Measurements from ENCODE around the gene TMEM204.
A peak's percentile ranks its signal among the peaks of the same experiment; 100 is the strongest.

The TMEM204 gene

DNA sequence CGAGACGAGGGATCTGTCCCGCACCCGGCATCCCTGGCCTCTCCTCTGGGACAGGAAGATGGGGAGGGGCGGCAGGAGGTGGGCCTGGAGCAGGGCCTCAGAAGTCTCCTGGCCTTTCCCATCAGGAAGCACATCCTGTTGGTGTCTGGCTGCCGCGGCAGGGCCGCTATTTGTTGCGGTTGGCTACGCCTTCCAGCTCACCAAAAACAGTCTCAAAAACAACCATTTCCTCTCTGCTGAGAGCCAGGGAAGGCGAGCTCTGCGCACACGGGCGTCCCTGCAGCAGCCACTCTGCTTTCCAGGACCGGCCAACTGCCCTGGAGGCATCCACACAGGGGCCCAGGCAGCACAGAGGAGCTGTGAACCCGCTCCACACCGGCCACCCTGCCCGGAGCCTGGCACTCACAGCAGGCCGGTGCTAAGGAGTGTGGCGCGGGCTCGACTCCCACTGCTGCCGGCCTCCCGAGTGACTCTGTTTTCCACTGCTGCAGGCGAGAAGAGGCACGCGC is at the start of gene TMEM204:
Gene TMEM204, plus strand, starts transcription at position 224 of the 509 bp plus-strand sequence. CDS start 610 bp downstream, outside the sequence.
- DNase-seq (ENCODE audit: low spot score), result peak; percentile 47

DNA sequence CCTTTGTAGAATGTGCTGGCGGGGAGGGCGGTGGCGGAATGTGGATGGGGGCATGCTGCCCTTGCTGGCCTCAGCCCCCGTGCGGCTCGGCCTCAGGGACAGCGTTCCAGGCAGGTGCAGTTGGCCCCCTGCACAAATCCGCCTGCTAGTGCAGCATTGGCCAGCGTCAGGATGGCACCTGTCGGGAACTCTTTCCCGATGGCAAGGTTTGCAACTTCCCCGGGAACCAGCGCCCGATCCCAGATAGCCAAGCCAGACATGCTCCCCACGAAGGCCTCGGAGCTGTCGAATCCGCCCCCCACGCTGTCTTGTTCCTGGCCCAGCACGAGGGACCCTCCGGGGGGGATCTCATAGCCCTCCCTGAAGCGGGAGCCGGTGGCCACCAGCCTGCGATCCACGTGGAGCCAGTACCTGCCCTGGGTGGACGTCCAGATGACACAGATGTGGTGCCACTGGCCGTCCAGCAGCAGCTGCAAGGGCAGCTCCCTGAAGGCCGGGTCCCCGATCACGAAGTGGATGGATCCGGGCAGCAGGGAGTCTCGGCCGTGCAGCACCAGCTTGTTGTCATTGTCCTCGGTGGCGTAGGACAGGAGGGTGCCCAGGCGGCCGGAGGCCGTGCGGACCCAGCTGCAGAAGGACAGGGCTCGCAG is 47.5 kb upstream of the TMEM204 start:
- no peak for DNase-seq (ENCODE audit: low spot score)

DNA sequence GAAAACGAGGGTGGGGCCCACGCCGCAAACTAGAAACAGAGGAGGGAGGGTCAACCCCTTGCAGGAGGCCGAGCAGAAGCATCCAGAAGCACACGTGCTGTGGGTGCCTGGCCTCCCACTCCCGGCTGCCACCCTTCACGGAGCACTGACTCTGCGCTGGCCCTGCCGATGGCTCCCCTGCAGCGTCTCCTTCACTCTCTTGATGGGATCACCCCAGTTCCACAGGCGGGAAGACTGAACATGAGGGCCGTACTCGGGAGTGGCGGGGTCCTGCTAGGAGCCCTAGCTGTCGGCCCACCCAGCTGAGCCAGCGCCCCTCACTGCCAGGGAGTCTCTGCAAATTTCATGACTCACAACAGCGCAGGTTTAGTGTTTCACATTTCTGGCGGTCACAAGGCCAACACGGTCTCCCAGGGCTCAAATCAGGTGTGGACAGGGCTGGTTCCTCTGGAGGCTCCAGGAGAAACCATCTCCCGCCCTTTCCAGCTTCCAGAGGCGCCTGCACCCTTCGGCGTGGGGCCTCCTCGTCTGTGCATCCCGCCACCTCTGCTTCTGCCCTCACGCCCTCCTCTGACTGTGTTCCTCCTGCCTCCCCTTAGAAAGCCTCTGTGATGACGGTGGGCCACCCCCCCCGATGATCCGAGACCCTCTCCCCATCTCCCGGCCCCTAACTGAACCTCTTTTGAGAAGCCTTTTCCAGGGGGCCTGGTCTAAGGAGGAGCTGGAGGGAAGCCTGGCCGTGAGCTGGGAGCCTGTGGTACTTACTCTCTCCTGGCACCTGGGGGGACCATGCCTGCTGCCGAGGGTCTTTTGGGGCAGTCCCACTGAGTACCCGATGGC is 46.7 kb upstream of the TMEM204 start:
- DNase-seq (ENCODE audit: low spot score), result no peak

DNA sequence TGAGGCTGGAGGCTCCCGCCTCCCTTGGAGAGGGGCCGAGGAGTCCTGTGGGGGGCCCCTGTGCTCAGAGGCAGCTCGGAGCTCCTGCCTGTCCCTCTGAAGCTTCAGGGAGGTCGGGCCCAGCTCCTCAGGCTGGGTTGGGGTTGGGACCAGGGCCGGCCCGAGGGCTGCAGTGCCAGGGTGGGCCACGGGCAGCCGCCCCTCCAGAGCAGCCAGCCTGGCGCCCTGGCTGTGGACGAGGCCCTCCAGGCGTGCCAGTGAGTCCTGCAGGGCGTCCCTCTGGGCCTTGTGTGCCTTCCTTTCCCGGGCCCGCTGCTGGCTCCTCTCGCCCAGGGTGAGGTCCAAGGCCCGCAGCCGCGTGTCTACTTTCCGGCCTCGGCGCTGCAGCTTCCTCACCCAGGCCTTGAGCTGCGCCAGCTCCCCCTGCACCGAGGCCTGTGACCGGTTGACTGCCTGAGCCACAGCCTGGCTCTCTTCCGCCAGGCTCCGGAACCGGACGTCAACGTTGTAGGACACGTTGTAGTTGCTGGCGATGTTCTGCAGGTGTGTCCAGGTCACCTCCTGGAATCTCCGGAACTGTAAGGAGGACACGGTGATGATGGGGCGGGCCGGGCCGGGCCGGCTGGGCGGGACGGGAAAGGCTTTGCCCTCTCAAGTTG is 45.9 kb upstream of the TMEM204 start:
- DNase-seq (ENCODE audit: low spot score), result no peak

- no peak for DNase-seq (ENCODE audit: low spot score)
Observed at GRCh38 chr16:1488054-1488601, 45.3 kb upstream of the TMEM204 start.

DNA sequence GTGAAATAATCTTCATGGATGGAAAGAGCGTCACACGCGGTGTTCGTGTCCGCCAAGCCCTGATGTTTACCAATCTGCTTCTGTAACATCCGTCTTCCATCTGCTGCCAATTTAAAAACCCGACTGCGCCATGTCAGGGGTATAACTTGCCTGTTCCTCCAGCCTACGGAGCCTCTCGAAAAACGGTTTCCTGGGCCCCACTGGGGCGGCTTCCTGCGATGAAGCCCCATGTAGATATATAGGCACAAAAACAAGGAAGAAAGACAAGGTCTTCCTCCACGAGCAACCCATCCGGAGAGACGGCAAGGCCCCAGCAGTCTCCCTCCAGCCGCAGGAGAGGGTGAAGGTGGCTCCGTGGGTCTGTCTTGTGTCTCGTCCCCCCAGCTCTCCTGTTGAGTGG is 44.8 kb upstream of the TMEM204 start, which contains the start of gene PTX4:
Gene PTX4, minus strand, starts transcription at position 326 of the 400 bp plus-strand sequence. Its CDS starts 35 bp downstream, at position 291.
- DNase-seq (ENCODE audit: low spot score), result no peak

- DNase-seq (ENCODE audit: low spot score), result no peak
Observed at GRCh38 chr16:1489077-1489476, 44.4 kb upstream of the TMEM204 start.

DNA sequence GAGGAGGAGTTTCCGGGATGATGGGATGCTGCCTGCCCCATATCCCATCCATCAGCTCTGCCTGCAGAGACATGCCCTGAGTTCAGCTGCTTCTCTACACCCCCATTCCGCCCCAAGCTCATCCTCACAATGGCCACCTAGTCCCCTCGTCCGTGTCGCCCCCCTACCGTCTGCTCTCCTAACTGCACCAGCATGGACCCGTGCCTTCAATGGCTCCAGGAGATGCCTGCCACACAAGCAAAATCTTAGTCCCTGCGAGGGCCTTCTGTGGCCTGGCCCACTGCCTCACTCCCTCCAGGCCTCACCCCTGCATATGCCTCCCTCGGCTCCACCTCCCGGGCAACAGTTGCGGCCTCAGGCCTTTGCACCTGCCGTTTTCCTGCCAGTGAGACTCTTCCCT is 42.1 kb upstream of the TMEM204 start:
- no peak for DNase-seq (ENCODE audit: low spot score)

DNA sequence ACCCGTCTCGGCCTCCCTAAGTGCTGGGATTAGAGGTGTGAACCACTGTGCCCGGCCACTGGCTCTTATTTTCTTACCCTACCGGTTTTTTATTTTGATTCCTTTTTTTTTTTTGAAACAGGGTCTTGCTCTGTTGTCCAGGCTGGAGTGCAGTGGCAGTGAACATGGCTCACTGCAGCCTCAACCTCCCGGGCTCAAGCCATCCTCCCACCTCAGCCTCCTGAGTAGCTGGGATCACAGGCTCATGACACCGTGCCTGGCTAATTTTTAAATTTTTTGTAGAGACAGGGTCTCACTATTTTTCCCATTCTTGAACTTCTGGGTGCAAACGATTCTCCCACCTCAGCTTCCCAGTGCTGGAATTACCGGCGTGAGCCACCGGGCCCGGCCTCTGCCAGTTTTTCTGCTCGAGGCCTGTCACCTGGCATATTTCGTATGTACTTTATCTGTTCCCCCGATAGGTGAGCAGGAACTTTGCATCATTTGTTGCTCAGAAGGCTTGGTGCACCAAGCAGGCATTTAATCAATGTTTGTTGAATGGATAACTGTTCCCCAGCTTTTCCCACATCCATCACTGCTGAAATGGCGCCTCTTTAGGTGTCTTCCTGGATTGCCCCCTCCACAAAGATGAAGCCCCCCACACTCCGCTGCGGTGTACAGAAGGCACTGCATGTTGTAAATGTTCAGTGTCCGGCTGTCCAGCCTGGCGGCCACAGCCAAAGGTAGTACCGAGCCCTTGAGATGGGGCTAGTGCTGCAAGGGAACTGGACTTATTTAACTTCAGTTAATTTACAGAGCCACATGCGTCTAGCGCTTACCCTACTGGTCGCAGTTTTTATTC is 41.2 kb upstream of the TMEM204 start:
- DNase-seq (ENCODE audit: low spot score), result no peak

- peak; percentile 86 for DNase-seq (ENCODE audit: low spot score)
Observed at GRCh38 chr16:1492923-1493745, 40.3 kb upstream of the TMEM204 start, which contains the start of gene TELO2. TSS of gene TELO2 (plus strand) at chr16:1493360. CDS start at chr16:1494282, 922 bp downstream.

- DNase-seq (ENCODE audit: low spot score), result no peak
Observed at GRCh38 chr16:1493746-1494094, 39.7 kb upstream of the TMEM204 start.

DNA sequence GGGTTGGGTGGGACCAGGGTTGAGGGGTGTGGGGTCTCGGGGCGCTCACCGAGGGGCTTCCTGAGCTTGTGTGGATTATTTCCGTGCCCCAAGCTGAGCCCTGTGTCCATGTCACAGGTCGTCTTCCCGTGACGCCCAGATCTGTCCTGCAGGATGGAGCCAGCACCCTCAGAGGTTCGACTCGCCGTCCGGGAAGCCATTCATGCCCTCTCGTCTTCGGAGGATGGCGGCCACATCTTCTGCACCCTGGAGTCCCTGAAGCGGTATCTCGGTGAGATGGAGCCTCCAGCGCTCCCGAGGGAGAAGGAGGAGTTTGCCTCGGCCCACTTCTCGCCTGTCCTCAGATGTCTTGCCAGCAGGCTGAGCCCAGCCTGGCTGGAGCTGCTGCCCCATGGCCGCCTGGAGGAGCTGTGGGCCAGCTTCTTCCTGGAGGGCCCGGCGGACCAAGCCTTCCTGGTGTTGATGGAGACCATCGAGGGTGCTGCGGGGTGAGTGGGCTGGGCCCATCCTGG is 39.3 kb upstream of the TMEM204 start:
- DNase-seq (ENCODE audit: low spot score), result no peak

DNA sequence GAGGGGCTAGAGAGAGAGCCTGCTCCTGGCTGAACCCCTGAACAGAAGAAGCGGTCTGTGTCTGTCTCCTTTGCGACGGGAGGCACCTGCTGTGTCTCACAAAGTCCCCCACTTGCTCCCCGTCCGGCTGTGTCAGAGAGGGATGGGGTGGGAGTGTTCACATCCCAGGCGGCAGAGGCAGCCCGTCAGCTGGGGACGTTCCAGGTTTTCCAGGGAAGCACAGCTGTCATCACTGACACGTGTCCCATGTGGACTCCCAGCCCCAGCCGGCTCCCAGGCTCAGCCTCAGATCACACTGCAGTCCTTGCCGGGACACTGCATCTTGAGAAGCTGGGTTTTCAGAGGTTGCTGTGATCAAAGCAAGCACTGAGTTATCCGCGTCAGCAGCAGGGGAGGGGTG is 38.8 kb upstream of the TMEM204 start:
- no peak for DNase-seq (ENCODE audit: low spot score)

- no peak for DNase-seq (ENCODE audit: low spot score)
Observed at GRCh38 chr16:1495211-1495888, 38.1 kb upstream of the TMEM204 start.

GRCh38 chr16:1495889-1496262 is 37.6 kb upstream of the TMEM204 start:
- DNase-seq (ENCODE audit: low spot score), result no peak

DNA sequence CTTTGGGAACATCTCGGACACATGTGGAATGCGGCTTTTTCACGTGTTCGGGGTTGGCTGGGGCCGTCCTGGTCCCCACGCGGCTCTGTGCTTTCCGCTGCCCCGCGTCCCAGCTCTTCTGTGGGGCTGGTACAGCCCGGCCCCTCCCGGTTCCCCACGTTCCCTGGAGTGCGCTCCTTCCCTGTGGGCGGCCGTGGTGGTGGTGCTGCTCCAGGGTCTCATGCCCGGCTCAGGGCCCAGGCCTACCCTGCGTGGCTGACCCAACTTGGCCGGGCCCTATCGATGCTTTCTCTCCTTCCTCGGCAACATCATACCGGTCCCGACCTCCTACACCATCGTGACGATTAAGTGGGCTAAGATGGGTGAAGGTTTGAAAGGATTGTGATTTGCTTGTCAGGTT is 37.0 kb upstream of the TMEM204 start:
- DNase-seq (ENCODE audit: low spot score), result no peak

GRCh38 chr16:1497014-1497598 is 36.4 kb upstream of the TMEM204 start:
- no peak for DNase-seq (ENCODE audit: low spot score)

DNA sequence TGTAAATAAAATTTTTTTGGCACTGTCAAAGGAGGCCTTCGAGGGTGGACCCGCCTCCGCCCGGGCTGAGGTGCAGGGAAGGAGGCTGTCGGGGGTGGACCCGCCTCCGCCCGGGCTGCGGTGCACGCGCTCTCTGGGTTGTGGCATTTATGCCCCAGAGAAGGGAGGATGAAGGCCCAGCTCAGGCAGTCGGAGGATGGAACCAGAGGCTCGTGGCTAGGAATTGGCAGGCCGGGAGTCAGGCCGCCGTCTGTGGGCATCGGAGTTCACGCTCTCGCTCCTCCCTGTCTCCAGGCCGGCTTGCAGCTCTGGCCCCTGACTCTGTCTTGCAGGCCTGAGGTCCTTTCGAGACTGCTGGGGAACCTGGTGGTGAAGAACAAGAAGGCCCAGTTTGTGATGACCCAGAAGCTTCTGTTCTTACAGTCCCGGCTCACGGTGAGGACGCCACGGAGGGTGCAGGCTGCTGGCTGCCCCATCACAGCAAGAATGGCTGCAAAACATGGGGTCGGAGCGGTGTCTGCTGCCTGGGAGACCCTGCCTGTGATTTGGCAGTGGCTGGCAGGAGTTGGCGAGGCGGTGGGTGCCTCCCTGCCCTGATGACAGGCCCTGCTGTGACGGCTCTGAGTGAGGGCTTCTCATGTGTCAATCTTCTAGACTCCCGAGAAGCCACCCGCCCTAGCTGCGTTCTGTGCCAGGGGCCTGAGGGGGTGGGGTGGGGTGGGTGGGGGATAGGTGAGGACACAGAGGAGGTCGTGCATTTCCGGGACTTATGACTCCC is 34.4 kb upstream of the TMEM204 start:
- DNase-seq (ENCODE audit: low spot score), result no peak

Data from CD4-positive, alpha-beta T cell treated with Interleukin-15 for 4 hours (primary cell).